Stimulated activated CD8-positive, alpha-beta memory T cell treated with anti-CD3 and anti-CD28 coated beads, Interleukin-15, amount 100 ng/mL, for 4 hours (primary cell): ENCODE measurements around the gene SLC16A13.
A peak's percentile ranks its signal among the peaks of the same experiment; 100 is the strongest.
"Not testable (repeated sequence)": the region's sequence is repeated elsewhere in the genome, so short reads cannot be mapped to it uniquely, and the experiment has no call there.

Experiments used
- DNase-seq, 2 donors: peaks; one replicate each; pipeline ENCODE4 v3.0.0-alpha.2; 2020; ENCODE audit warnings: low read depth in 2 of 2

The SLC16A13 gene

GRCh38 chr17:7035591-7036368 is at the start of gene SLC16A13:
TSS of gene SLC16A13 (plus strand) at chr17:7036015. CDS start at chr17:7036383, 368 bp downstream.
- DNase-seq: peak; percentile 95 to 97

GRCh38 chr17:6986676-6987075 is 49.1 kb upstream of the SLC16A13 start:
- DNase-seq: no peak

GRCh38 chr17:6989779-6990178 is 46.0 kb upstream of the SLC16A13 start:
- DNase-seq: no peak

GRCh38 chr17:6993613-6994056 is 42.2 kb upstream of the SLC16A13 start:
- not testable (repeated sequence) for DNase-seq

- DNase-seq: no peak
Observed at GRCh38 chr17:6994118-6994598, 41.7 kb upstream of the SLC16A13 start.

GRCh38 chr17:6994666-6995256 is 41.1 kb upstream of the SLC16A13 start:
- no peak for DNase-seq

- no peak for DNase-seq
Observed at GRCh38 chr17:6995500-6996255, 40.1 kb upstream of the SLC16A13 start, which contains the start of gene ALOX12. TSS of gene ALOX12 (plus strand) at chr17:6996049. CDS start at chr17:6996118, 69 bp downstream.

GRCh38 chr17:6996256-6997011 is 39.4 kb upstream of the SLC16A13 start:
- DNase-seq: no peak

- DNase-seq: no peak
Observed at GRCh38 chr17:6997171-6997570, 38.6 kb upstream of the SLC16A13 start.

- no peak for DNase-seq
Observed at GRCh38 chr17:6998855-6999508, 36.8 kb upstream of the SLC16A13 start.

GRCh38 chr17:7001318-7001961 is 34.4 kb upstream of the SLC16A13 start:
- no peak for DNase-seq

- no peak for DNase-seq
Observed at GRCh38 chr17:7002288-7003047, 33.3 kb upstream of the SLC16A13 start.

GRCh38 chr17:7003745-7004144 is 32.1 kb upstream of the SLC16A13 start:
- no peak for DNase-seq

- DNase-seq: no peak
Observed at GRCh38 chr17:7004398-7005253, 31.2 kb upstream of the SLC16A13 start.

GRCh38 chr17:7005716-7006115 is 30.1 kb upstream of the SLC16A13 start:
- DNase-seq: no peak

- no peak for DNase-seq
Observed at GRCh38 chr17:7007143-7007542, 28.7 kb upstream of the SLC16A13 start.

GRCh38 chr17:7010523-7010922 is 25.3 kb upstream of the SLC16A13 start:
- DNase-seq: no peak

- no peak for DNase-seq
Observed at GRCh38 chr17:7011415-7011814, 24.4 kb upstream of the SLC16A13 start.

- no peak for DNase-seq
Observed at GRCh38 chr17:7011942-7012254, 23.9 kb upstream of the SLC16A13 start.
